H1 (cell line): ENCODE data around the gene LPXN. TPM values are rescaled to one million over a fixed set of nuclear protein-coding genes. Genes with fewer than 3 reads are reported as not detected.

Experiments used
- CHD2 ChIP-seq: IDR thresholded peaks from 2 replicates; pipeline ENCODE4 v1.6.1; 2012; ENCODE audit warnings: low read length, improper control_type of control experiment
- POLR2AphosphoS5 ChIP-seq: IDR thresholded peaks from 2 replicates; pipeline ENCODE4 v1.6.1; 2011; ENCODE audit warnings: low read depth, low read length
- polyA plus RNA-seq, 7 experiments: library from polyadenylated mRNA; depleted of rRNA in 3 of 7; stranded (reverse) in 5 of 7; unstranded in 2 of 7; fragments of >200 nt in 5 of 7; fragments of 200-250 nt in 2 of 7; gene quantifications; 1 replicate in 5 of 7; 2 replicates in 1 of 7; 4 replicates in 1 of 7; pipeline versions ENCODE4 v1.2.1 to v1.2.3, GENCODE V29; 2011 to 2013; ENCODE audit warnings: missing spikeins in 2 of 7, mixed read lengths in 2 of 7
- total RNA-seq: library from RNA; stranded (reverse); fragmentation: NEBNext Ultra II Directional; extraction: Animal tissue kit (Norgen Biotek cat#: 25700); gene quantifications from 2 replicates; pipeline ENCODE4 v1.2.1, GENCODE V29; 2021

Gene LPXN
- total and polyA plus RNA-seq, 2 of the 8 experiments (the other 6 are each of a cell fraction or from before 2014, with no cell fraction given) = 1.4 to 2.7 TPM

DNA sequence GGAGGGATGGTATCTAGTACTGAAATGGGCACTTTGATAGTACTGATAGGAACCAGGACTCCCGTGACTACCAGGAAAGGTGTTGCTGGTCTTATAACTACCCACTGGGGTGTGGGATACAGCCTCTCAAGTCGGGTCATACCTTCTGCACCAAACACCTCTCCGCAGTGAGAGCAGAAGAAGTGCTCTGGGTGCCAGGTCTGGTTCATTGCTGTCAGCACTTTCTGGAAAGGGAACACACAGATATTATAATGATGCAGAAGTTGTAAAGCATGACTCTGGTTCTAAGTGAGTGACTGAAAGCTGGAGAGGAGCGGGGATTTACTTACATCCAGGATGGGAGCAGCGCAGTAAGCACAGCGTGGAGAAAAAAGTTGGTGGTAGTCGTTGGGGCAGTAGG lies 26.0 kb downstream of the LPXN start (continued):
- no peak for TF ChIP-seq POLR2AphosphoS5
- TF ChIP-seq CHD2 = no peak
